ENCODE results near the gene POC5.

- TF ChIP-seq ZNF274 (IDR thresholded peaks at IDR 0.05; ENCODE audit: low read depth, low read length) (no peak), YY1 (IDR thresholded peaks at IDR 0.05; ENCODE audit: insufficient read depth, insufficient read length) (no peak), SUZ12 (IDR thresholded peaks at IDR 0.05; ENCODE audit: extremely low read depth, insufficient read depth, insufficient read length) (no peak)
Observed at GRCh38 chr5:75734913-75735789, 17.9 kb upstream of the POC5 start.
